Measurements from ENCODE around the gene F2RL3. TPM values are rescaled to one million over a fixed set of nuclear protein-coding genes. Genes with fewer than 3 reads are reported as not detected.

F2RL3 gene
- polyA plus RNA-seq, 3 donors: 0.95 to 1.4 (median 1.1) TPM

GRCh38 chr19:16892868-16893685 lies 4.3 kb downstream of the F2RL3 start:
- no peak for DNase-seq

GRCh38 chr19:16893686-16893989 lies 4.8 kb downstream of the F2RL3 start:
- DNase-seq: no peak

GRCh38 chr19:16894080-16894479 lies 5.3 kb downstream of the F2RL3 start:
- no peak for DNase-seq

GRCh38 chr19:16895467-16896145 lies 6.8 kb downstream of the F2RL3 start:
- DNase-seq: no peak

- DNase-seq: no peak
Observed at GRCh38 chr19:16896146-16897028, 7.6 kb downstream of the F2RL3 start.

GRCh38 chr19:16897029-16897855 lies 8.4 kb downstream of the F2RL3 start:
- DNase-seq: peak; percentile 92

- DNase-seq: no peak
Observed at GRCh38 chr19:16897856-16898161, 9.0 kb downstream of the F2RL3 start.

GRCh38 chr19:16898361-16899015 lies 9.7 kb downstream of the F2RL3 start:
- peak; percentile 75 for DNase-seq

- no peak for DNase-seq
Observed at GRCh38 chr19:16899566-16900075, 10.8 kb downstream of the F2RL3 start.

- no peak for DNase-seq
Observed at GRCh38 chr19:16901491-16902175, 12.8 kb downstream of the F2RL3 start.

GRCh38 chr19:16902545-16902944 lies 13.7 kb downstream of the F2RL3 start:
- no peak for DNase-seq

- no peak for DNase-seq
Observed at GRCh38 chr19:16903347-16903746, 14.5 kb downstream of the F2RL3 start.

GRCh38 chr19:16904599-16904998 lies 15.8 kb downstream of the F2RL3 start:
- DNase-seq: no peak

- DNase-seq: no peak
Observed at GRCh38 chr19:16908759-16909158, 20.0 kb downstream of the F2RL3 start.

GRCh38 chr19:16911046-16911445 lies 22.2 kb downstream of the F2RL3 start:
- DNase-seq: no peak

- DNase-seq: no peak
Observed at GRCh38 chr19:16912780-16913179, 24.0 kb downstream of the F2RL3 start.

GRCh38 chr19:16914421-16914820 lies 25.6 kb downstream of the F2RL3 start:
- no peak for DNase-seq

GRCh38 chr19:16915135-16915534 lies 26.3 kb downstream of the F2RL3 start:
- DNase-seq: no peak

- no peak for DNase-seq
Observed at GRCh38 chr19:16915734-16916133, 26.9 kb downstream of the F2RL3 start.

GRCh38 chr19:16917401-16917800 lies 28.6 kb downstream of the F2RL3 start:
- DNase-seq: no peak
